GM19395 (cell line): ENCODE results near the gene SHH.

ENCODE experiments used
- ATAC-seq: cut with Tn5 transposase; IDR thresholded peaks from one replicate; pipeline ENCODE4 v1.9.1; 2021; ENCODE audit warnings: mild to moderate bottlenecking, moderate library complexity; ENCODE audit not compliant: unreplicated experiment

SHH gene

GRCh38 chr7:155807789-155808548 is 4.3 kb downstream of the SHH start:
- ATAC-seq = no peak

DNA sequence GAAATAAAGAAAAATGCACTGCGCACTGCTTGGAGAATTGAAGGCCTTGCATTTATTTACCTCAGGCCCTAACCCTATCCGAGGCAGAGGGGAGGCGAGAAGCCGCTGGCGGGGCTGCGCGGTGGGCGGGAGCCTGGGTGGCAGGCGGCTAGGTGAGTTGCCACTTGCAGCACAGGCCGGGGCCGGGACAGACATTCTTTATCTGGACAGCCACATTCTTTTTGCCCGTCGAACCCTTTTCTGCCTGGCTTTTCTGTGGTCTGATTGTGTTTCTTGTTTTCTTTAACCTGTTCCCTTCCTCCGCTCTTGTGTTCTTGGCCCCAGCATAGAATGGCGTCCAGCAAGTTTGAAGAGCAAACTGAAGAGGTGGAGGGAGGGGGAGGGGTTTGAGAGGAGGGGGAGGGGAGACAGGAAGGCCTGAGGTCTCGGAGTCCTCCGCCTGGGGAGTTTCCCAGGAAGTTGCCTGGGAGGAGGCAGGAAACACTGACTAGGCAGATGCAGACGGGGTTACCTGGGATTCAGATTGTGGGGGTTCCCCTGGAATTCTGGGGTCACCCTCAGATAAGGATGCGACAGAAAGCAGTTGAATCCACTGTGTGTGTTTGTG is 5.1 kb downstream of the SHH start:
- ATAC-seq = no peak

DNA sequence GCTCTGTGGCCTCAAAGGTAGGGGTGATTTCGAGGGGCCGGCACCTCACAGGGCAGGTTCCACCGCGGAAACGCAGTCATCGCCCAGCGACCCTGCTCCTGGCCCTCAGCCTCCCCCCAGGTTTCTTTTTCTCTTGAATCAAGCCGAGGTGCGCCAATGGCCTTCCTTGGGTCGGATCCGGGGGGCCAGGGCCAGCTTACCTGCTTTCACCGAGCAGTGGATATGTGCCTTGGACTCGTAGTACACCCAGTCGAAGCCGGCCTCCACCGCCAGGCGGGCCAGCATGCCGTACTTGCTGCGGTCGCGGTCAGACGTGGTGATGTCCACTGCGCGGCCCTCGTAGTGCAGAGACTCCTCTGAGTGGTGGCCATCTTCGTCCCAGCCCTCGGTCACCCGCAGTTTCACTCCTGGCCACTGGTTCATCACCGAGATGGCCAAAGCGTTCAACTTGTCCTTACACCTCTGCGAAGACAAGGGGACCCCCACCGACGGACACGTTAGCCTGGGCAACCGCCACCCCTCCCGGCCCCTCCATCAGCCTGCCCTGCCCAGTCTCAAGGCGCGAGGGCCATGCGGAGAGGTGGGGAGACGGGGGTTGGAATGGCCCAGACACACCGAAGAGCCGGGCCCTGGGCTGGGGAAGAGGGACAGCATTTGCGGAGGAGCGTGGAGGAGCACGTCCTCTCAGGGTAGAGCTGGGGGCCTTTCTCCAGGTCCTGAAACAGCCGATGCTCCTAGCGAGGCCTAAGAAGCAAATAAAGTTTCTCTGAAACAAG is 6.0 kb downstream of the SHH start:
- ATAC-seq = no peak

DNA sequence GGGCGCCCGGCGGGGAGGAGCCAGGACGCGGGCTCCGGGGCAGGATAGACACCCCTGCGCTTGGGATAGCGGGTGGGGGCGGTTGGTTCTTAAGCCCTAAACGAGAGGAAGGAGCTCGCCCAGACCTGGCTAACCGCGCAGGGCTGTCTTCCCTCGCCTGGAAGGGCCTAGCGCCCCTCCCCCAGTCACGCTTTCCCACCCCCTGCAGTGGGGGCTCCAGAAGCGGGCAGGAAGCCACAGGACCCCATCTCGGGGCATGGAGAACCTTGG is 6.5 kb downstream of the SHH start:
- ATAC-seq = no peak

DNA sequence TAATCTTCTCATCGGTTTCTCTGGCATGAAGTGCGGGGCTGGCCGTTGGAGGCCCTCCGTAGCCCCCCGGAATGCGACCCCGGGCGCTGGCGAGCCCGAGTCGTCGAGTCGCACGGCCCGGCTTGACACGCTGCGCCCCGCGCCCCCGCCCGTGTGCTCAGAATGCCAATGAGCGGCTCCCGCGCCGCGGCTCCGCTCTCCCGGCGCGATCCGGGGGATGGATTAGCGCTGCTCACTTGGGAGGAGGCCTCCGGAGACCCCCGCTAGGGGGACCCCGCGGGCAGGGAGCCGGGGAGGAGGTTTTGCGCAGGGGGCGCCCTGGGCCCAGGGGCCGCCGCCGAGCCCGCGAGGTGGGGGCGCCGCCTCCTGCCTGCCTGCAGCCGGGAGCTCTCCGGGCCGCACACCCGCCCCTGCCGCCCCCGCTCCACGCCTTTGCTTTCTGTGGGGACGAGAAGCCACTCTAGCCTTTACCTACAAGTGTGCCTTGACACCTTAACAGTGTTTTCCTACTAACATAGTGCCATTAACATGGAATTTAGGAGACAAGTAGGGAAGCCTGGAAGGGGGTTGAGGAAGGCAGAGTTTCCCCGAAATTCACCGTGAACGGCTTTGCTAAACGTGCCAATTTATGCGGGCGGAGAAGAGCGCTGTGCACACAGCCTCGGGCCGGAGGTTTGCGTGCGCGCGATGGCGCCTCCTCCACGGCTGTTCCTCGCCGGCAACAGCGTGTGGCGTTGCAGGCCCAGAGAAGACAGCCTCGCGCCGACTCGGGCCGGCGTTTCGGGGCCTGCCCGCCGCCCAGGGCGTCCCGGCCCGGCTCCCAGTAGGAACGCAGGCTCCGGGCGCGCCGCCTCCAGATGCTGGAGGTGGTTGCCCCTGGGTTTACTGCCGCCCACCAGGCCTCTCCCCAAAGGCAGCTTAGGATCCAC is 7.1 kb downstream of the SHH start:
- no peak for ATAC-seq

DNA sequence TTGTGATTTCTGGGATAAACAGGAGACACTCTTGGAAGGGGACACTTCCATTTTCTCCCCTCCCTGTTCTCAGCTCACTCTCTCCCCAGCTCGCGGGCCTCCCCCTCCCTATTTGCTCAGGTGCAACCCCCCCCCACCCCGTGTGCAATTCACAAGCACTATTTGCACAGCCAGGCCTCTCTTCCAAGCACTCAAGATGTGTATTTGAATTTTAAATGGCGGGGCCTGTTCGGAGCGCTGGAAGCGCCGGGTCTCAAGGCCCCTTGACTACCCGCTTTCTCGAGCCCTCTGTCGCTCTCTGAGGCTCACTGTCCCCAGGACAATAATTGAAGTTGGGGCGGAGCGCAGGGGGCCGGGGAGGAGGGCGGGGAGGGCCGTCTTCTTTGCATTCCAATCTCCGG is 7.8 kb downstream of the SHH start:
- no peak for ATAC-seq

DNA sequence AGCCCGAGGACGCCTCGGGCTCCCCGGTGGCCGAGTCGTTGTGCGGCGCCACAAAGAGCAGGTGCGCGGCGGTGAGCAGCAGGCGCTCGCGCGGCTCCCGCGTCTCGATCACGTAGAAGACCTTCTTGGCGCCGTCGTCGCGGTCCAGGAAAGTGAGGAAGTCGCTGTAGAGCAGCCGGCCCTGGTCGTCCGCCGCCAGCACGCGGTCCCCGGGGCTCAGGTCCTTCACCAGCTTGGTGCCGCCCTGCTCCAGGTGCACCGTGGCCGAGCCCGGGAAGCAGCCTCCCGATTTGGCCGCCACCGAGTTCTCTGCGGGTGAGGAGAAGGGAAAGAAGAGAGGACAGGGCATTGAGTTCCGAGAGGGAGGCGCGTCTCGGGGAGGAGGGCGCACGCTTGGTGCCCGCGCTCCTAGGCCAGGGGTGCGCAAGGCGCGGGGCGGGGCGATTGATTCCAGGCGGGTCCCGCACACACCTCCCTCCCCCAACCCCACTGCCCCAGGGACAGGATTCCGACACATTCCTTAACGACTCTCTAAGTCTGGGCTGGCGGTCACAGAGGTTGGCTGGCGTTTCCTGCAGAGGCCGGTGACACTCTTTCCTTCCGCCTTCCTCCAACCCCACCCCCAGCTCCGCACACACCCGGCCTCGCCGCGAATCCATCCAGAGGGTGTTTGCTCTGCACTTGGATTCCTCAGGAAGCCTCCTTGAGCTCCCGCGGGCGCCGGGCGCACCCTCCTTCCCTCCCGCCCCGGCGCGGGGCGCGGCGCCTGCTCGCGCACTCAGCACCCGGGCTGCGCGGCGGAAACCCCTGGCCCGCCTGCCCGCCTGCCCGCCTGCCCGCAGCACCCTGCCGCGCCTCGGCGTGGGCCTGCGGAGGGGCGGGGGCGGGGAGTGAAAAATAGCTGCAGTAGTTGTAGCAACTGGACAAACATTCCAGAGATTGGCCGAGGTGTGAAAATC is 8.6 kb downstream of the SHH start:
- ATAC-seq = no peak

DNA sequence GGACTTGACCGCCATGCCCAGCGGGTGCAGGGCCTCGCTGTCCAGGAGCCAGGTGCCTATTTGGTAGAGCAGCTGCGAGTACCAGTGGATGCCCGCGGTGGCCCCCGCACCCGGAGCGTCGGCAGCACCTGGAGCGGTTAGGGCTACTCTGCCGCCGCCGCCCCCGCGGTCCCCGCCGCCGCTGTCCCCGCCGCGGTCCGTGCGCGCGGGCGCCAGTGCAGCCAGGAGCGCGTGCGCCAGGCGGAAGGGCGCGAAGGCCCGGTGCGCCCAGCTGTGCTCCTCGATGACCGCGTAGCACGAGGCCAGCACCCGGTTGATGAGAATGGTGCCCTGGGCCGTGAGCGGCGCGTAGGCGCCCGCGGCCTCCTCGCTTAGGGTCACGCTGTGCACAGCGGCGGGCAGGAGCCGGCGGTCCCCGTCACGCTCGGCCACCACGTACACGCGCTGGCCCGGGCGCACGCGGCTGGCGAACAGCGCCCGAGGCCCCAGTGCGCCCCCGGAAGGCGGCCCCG is 9.3 kb downstream of the SHH start:
- no peak for ATAC-seq

- no peak for ATAC-seq
Observed at GRCh38 chr7:155802291-155802690, 10.0 kb downstream of the SHH start.

GRCh38 chr7:155800741-155801267 is 11.5 kb downstream of the SHH start:
- no peak for ATAC-seq

DNA sequence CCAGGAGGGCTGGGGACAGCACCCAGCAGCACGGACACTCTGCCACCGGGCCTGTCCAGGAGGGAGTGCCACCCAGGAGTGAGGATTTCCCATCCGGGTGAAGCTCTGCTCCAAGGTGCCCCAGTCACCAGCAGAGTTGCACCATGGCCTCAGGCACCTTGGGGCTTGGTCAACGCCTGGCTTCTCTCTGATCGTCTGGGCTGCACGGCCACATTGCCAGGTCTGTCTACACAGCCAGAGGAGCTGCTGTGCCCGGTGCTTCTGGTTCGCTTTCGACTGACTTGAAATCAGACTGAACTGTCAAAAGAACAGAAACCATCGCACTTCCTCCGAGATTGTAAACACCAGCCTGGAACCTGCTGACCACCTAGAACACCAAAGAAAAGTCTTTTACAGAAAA is 12.0 kb downstream of the SHH start:
- no peak for ATAC-seq

- ATAC-seq = no peak
Observed at GRCh38 chr7:155799514-155799913, 12.7 kb downstream of the SHH start.

GRCh38 chr7:155798673-155799439 is 13.4 kb downstream of the SHH start:
- no peak for ATAC-seq

DNA sequence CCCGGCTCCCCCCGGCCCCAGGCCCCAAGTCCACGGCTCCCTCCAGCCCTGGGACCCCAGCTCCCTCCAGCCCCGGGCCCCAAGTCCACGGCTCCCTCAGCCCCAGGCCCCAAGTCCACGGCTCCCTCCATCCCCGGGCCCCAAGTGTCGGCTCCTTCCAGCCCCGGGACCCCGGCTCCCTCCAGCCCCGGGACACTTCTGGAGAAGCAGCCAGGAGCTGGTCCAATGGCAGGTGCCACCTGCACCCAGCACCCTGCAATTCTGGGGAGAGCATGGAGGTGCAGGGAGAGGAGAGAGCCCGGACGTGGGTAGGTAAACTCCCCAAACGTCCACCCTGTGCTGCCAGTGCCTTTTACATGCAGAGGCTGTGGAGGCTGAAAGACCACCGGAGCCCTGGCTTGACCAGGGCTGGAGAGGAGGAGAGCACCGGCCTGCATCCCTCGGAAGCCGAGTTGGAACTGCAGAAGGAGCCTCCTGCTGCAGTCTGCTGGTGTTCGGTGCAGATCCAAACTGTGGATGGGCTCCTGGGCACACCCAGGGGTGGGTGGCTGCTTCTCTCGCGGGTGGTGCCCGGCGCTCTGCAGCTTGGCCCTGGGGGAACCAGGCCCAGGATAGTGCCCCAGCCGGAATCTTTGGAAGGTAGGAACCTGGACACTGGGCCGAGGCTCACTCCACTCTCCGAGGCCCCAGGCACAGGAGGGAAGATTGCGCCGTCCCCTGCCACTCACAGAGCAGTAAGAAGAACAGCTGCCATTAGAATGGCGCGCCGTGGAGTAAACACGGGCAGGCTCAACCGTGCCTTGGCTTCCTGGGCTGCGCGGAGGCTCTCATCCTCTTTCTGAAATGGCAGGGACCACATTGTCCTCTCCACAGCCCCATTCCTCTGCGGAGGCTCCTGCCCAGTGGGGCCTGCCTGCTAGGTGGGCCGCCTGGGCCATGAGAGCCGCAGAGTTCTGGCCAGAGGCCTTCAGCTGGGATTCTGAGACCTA is 14.7 kb downstream of the SHH start:
- ATAC-seq = peak; percentile 14

- peak; percentile 74 for ATAC-seq
Observed at GRCh38 chr7:155796381-155797261, 15.6 kb downstream of the SHH start.

GRCh38 chr7:155795951-155796350 is 16.3 kb downstream of the SHH start:
- ATAC-seq = no peak

DNA sequence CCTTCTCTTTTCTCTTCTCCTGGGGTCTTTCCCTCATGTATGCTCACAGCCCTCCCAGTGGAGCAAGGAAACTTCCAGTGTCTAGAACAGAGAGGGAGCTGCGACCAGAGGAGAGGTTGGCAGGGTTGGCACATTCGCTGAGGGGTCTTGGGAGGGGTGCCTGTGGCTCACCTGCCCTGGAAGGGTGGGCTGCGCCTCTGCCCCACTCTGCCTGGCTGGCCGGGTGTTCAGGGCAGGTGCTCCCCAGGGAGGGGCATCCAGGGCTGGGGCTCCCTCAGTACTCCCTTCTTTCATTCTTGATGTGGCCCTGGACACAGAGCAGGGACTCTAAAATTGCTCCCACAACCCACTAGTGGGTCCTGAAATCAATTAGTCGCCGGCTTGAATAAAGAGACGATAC is 16.9 kb downstream of the SHH start:
- no peak for ATAC-seq
